Thyroid gland (tissue), 4 donors: Measurements from ENCODE around the gene NUP93. TPM values are rescaled to one million over a fixed set of nuclear protein-coding genes. Genes with fewer than 3 reads are reported as not detected.

Source experiments
- DNase-seq, 2 donors: peaks; one replicate each; pipeline ENCODE4 v3.0.0-alpha.2; 2019
- H3K27ac ChIP-seq, 3 donors: fragments of 200-600 bp; sonication (generic); 1 replicate in 2 of 3; 2 replicates in 1 of 3; pipeline ENCODE4 v1.5.1; 2016 to 2019; ENCODE audit warnings: mild to moderate bottlenecking in 1 of 3, moderate library complexity in 1 of 3
- H3K27me3 ChIP-seq: fragments of 200-600 bp; sonication (generic); one replicate; pipeline ENCODE4 v1.5.1; 2019
- H3K36me3 ChIP-seq, 2 donors: fragments of 200-600 bp; sonication (generic); one replicate each; pipeline ENCODE4 v1.5.1; 2016 to 2019
- H3K4me1 ChIP-seq, 2 donors: fragments of 200-600 bp; sonication (generic); one replicate each; pipeline ENCODE4 v1.5.1; 2017 to 2019
- H3K4me3 ChIP-seq, 3 donors: fragments of 200-600 bp; sonication (generic); replicated peaks in 1 of 3; 1 replicate in 2 of 3; 2 replicates in 1 of 3; pipeline ENCODE4 v1.5.1; 2016; ENCODE audit warnings: mild to moderate bottlenecking in 1 of 3
- H3K9me3 ChIP-seq: fragments of 200-600 bp; sonication (generic); one replicate; pipeline ENCODE4 v1.5.1; 2017
- CTCF ChIP-seq, 6 experiments: fragments of 200-600 bp in 3 of 6; fragments of 450-650 bp in 3 of 6; sonication (generic) in 3 of 6; IDR thresholded peaks; one replicate each; pipeline ENCODE4 v1.5.1; 2016 to 2019; ENCODE audit warnings: antibody characterized with exemption in 6 of 6, mild to moderate bottlenecking in 2 of 6, inconsistent platforms in 1 of 6, moderate library complexity in 1 of 6
- POLR2A ChIP-seq, 2 donors: fragments of 450-650 bp; IDR thresholded peaks; one replicate each; pipeline ENCODE4 v1.6.1; 2017; ENCODE audit warnings: antibody characterized with exemption in 2 of 2, mild to moderate bottlenecking in 2 of 2, moderate library complexity in 1 of 2
- WGBS, 2 donors: methylation state at CpG; one replicate each; pipeline ENCODE4 v1.1.5; 2017; 5-methylcytosine and 5-hydroxymethylcytosine counted together
- intact Hi-C: fragments of 100-400 bp; cut with DNase I; formaldehyde crosslinking; loops from one replicate; pipeline ENCODE4 v1.15.1; 2023
- total RNA-seq, 4 donors: library from RNA; depleted of rRNA; stranded (reverse); fragments of >200 nt; gene quantifications; one replicate each; pipeline ENCODE4 v1.2.3, GENCODE V29; 2016

The NUP93 gene
- total RNA-seq, 4 donors from 2014 or later, result 70.1 to 150 (median 97.4) TPM

DNA sequence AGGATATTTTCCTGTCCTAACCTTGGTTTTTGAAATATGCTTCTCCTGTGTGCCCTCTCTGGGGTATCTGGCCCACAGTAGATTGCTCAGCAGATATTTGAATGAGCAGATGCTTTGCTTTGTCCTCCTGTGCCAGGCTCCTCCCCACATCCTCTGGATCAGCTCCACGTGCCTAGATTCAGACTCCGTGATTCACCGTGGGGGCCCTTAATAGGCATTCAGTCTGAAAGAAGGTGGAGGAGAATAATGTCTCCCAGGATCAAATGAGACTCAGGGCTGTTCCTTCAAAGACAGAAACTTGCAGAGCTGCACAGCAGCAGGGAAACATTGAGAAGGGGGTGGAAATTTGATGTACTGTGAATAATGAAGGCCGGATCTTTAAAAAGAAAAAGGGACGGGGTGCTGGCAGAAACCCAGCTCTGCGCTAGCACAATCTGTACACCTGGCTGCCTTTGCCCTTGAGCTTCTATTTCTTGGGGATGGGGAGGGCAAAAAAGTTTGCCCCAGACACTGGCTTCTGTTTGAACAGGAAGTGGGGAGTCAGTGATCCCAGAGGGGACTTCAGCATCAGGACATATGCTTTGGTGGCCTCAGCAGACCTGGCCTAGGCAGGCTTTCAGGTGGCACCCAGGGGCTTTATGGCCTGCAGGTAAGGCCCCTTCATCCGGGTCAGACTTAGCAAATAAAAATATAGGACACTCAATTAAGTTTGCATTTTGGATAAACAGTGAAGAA is 119.2 kb downstream of the NUP93 start:
- H3K27me3 ChIP-seq, result no peaks in the 10 kb centered on the region
- no peaks in the 10 kb centered on the region for H3K9me3 ChIP-seq
- intact Hi-C loops, result no loop called here
- peak; percentile 63 to 81 for DNase-seq
- WGBS, 2 donors, result 20 to 22% methylated on average over 7 of the region's 7 CpGs
- TF ChIP-seq POLR2A (IDR thresholded peaks at IDR 0.05) (no peak), CTCF (IDR thresholded peaks at IDR 0.05) (no peak)
- H3K36me3 ChIP-seq, result peaks cover 0 to 4% of the 10 kb centered on the region in 2 donors
- no peak overlapping the region for H3K4me3 ChIP-seq
- H3K4me1 ChIP-seq, result peaks cover 47 to 56% of the 10 kb centered on the region in 2 donors
- peak overlapping the region; percentile 96 to 99 (median 97) for H3K27ac ChIP-seq

DNA sequence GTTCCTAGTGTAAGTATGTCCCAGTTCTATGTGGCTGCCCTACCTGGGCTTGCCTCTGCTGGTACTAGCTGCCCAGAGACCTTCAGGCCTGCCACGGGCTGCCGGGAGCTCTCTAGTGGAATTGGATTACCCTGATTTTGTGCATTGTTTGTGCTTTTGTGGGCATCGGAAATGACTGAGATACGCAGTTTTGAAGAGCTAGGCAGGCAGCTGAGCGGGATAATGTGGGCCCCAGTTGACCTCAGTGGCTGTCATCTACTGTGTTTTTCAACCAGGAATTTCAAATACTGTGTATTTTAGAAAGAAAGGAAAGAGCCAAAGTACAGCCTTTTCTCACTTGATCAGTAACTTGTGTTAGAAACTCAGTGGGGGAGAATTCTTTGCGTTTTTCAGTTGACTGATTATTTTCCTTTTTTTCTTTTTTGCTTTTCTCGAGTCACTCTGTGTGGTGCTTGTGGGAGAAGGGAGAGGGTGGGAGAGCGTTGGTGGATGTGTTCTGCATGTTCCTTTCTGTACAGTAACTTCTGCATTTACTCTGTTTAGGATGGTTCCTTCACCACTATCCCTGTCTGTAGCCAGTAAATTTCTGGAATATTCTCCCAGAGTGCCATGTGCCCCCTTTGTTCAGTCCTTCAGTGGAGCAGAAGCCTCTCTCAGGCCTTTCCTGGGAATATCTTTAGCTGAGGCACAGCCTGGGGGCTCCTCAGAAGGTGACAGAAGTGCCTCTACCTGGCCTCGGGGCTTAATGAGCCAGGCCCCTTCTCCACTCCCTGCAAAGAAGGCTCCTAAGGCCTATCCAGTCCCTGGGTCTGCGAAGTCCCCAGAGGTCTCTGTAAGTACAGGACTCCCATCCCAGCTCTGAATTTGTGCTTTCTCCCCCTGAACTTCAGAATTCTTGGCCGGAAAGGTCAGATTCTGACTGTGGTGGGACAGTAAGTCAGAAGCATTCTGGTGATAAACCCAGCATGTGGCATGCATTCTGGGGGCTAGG is 120.1 kb downstream of the NUP93 start:
- peak overlapping the region; percentile 96 to 99 (median 97) for H3K27ac ChIP-seq
- no peaks in the 10 kb centered on the region for H3K27me3 ChIP-seq
- H3K4me1 ChIP-seq, result peaks cover 47 to 56% of the 10 kb centered on the region in 2 donors
- DNase-seq, result peak; percentile 59 to 67
- H3K36me3 ChIP-seq, result no peaks in the 10 kb centered on the region
- TF ChIP-seq CTCF (IDR thresholded peaks at IDR 0.05), result peak in 1 of 6 experiments; percentile 3
- TF ChIP-seq POLR2A (IDR thresholded peaks at IDR 0.05), result peak in 1 of 2 donors; percentile 55
- no peak overlapping the region for H3K4me3 ChIP-seq
- no peaks in the 10 kb centered on the region for H3K9me3 ChIP-seq
- intact Hi-C loops, result no loop called here
- WGBS, 2 donors, result 41 to 52% methylated on average over 11 of the region's 11 CpGs

DNA sequence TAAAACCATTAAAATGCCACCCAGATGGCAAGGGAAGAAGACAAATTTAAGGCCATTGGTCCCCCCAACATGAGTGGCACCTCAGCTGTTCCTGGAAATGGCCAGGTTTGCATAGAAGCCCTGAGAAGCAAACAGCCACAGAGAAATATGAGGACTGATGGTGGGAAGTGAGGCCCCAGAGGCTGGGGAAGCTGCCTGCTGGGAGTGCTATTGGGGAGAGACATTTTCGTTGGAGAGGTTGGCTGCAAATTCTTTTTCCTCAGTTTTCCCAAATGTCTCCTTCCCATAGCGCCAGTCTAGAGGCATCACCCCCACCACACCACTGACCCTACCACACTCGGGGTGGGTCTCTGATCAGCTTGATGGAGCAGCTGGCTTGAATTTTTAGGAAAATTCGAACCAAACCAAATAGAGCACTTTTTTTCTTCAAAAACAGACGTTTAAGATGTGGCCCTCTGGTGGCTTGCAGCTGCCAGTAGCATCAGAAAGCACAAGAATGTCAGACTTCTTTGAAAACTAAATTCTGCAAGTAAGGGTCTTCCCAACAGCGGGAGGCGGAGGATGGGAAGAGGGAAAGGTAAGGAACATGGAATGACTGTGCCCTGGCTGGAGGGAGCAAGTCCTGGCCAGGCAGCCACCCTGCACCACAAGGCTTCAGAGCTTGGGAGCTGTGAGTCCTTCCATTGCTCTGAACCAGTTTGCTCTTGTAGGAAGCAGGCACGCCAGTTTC is 121.9 kb downstream of the NUP93 start:
- WGBS, 2 donors, result 63 to 69% methylated on average over 8 of the region's 8 CpGs
- no peaks in the 10 kb centered on the region for H3K27me3 ChIP-seq
- peak overlapping the region; percentile 96 to 99 (median 97) for H3K27ac ChIP-seq
- no peaks in the 10 kb centered on the region for H3K36me3 ChIP-seq
- intact Hi-C loops, result no loop called here
- no peaks in the 10 kb centered on the region for H3K9me3 ChIP-seq
- TF ChIP-seq CTCF (IDR thresholded peaks at IDR 0.05), result peak in 4 of 6 experiments; percentile 51 to 68 (median 58)
- TF ChIP-seq POLR2A (IDR thresholded peaks at IDR 0.05), result no peak
- H3K4me1 ChIP-seq, result peaks cover 44 to 56% of the 10 kb centered on the region in 2 donors
- H3K4me3 ChIP-seq, result no peak overlapping the region
- DNase-seq, result peak; percentile 49 to 53

DNA sequence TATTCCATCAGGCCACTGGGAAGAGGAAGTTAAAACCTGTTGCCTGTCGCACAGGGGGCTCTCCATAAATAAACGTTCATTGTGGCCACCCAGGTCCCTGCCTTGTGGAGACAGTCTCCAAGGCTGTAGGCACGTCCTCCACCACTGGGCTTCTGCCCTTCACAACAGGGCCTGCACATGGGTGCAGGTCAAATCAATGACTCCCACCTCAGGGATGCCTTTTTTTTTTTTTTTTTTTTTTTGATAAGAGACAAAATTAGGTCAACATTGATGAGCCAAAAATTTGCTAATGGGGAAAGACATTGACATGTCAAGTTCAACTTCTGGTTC is 122.4 kb downstream of the NUP93 start:
- 67 to 74% methylated on average over 3 of the region's 3 CpGs for WGBS, 2 donors
- TF ChIP-seq CTCF (IDR thresholded peaks at IDR 0.05), result no peak
- TF ChIP-seq POLR2A (IDR thresholded peaks at IDR 0.05), result no peak
- intact Hi-C loops, result no loop called here

More for the DNA sequence above, 122.4 kb downstream of the NUP93 start:
- Histone ChIP-seq H3K9me3 (no peaks in the 10 kb centered on the region), H3K27me3 (no peaks in the 10 kb centered on the region), H3K4me3 (no peak overlapping the region), H3K36me3 (no peaks in the 10 kb centered on the region), H3K27ac (peak overlapping the region in 1 of 3 donors; percentile 99), H3K4me1 (peaks cover 39 to 51% of the 10 kb centered on the region in 2 donors)
- no peak for DNase-seq
